WTC11 (cell line): ENCODE data around the gene DHRSX. TPM values are rescaled to one million over a fixed set of nuclear protein-coding genes. Genes with fewer than 3 reads are reported as not detected.
"Not testable (repeated sequence)": the region's sequence is repeated elsewhere in the genome, so short reads cannot be mapped to it uniquely, and the experiment has no call there.

ENCODE experiments used
- ATAC-seq: fragments of 200-7000 bp; cut with Tn5 transposase; 2 replicates; pipeline ENCODE4 v1.10.0; 2021; ENCODE audit warnings: mild to moderate bottlenecking, moderate library complexity
- CTCF ChIA-PET: fragments of 300-600 bp; sonication (Branson Sonifier 250); formaldehyde crosslinking; loops from one replicate; lab custom pipeline; 2021; ENCODE audit warnings: antibody characterized with exemption; lab: Charles Lee
- POLR2A ChIA-PET: fragments of 350-600 bp; sonication (Branson Sonifier 250); formaldehyde crosslinking; loops from one replicate; lab custom pipeline; 2021; ENCODE audit warnings: antibody characterized with exemption; lab: Charles Lee
- DNase-seq: peaks from one replicate; pipeline ENCODE4 v3.0.0; 2021; ENCODE audit warnings: low spot score
- H3K27ac Mint-ChIP-seq: 2 replicates; pipeline ENCODE4 v1.8.0; 2021; ENCODE audit warnings: mixed read lengths
- H3K27me3 Mint-ChIP-seq: 2 replicates; pipeline ENCODE4 v1.8.0; 2021; ENCODE audit warnings: low read depth, mild to moderate bottlenecking, moderate library complexity, mixed read lengths
- H3K36me3 Mint-ChIP-seq: 2 replicates; pipeline ENCODE4 v1.8.0; 2021; ENCODE audit warnings: mixed read lengths
- H3K4me1 Mint-ChIP-seq: 2 replicates; pipeline ENCODE4 v1.8.0; 2022; ENCODE audit warnings: mixed read lengths
- H3K4me3 Mint-ChIP-seq: 2 replicates; pipeline ENCODE4 v1.8.0; 2021; ENCODE audit warnings: mild to moderate bottlenecking, moderate library complexity, mixed read lengths
- H3K9me3 Mint-ChIP-seq: 2 replicates; pipeline ENCODE4 v1.8.0; 2021; ENCODE audit warnings: mixed read lengths
- ATF1 ChIP-seq: sonication (generic); formaldehyde crosslinking; IDR thresholded peaks from 2 replicates; pipeline ENCODE4 v1.8.1; 2023; ENCODE audit warnings: mild to moderate bottlenecking, moderate library complexity, missing genetic modification reagents
- CBFB ChIP-seq: sonication (generic); formaldehyde crosslinking; IDR thresholded peaks from 2 replicates; pipeline ENCODE4 v1.8.1; 2022; ENCODE audit warnings: mild to moderate bottlenecking, low read depth, missing genetic modification reagents
- CREB1 ChIP-seq: sonication (generic); formaldehyde crosslinking; IDR thresholded peaks from 2 replicates; pipeline ENCODE4 v1.8.0; 2023; ENCODE audit warnings: mild to moderate bottlenecking, missing genetic modification reagents
- ELF4 ChIP-seq: sonication (generic); formaldehyde crosslinking; IDR thresholded peaks from 2 replicates; pipeline ENCODE4 v1.8.1; 2022; ENCODE audit warnings: low read depth, mild to moderate bottlenecking, moderate library complexity, missing genetic modification reagents
- MYBL2 ChIP-seq: sonication (generic); formaldehyde crosslinking; IDR thresholded peaks from 2 replicates; pipeline ENCODE4 v1.8.1; 2023; ENCODE audit warnings: mild to moderate bottlenecking, moderate library complexity, missing genetic modification reagents
- SMAD3 ChIP-seq: sonication (generic); formaldehyde crosslinking; IDR thresholded peaks from 2 replicates; pipeline ENCODE4 v1.8.0; 2022; ENCODE audit warnings: missing genetic modification reagents, mild to moderate bottlenecking, borderline replicate concordance
- ZNF138 ChIP-seq: sonication (generic); formaldehyde crosslinking; conservative IDR thresholded peaks from 2 replicates; pipeline ENCODE4 v1.8.1; 2022; ENCODE audit warnings: mild to moderate bottlenecking, moderate library complexity, missing genetic modification reagents
- ZNF263 ChIP-seq: sonication (generic); formaldehyde crosslinking; IDR thresholded peaks from 2 replicates; pipeline ENCODE4 v1.8.1; 2022; ENCODE audit warnings: low read depth, mild to moderate bottlenecking, moderate library complexity, missing genetic modification reagents
- ZNF396 ChIP-seq: fragments of 250-450 bp; sonication (Bioruptor Pico); IDR thresholded peaks from 2 replicates; pipeline ENCODE4 v1.8.0; 2021; ENCODE audit warnings: mild to moderate bottlenecking, moderate library complexity, borderline replicate concordance
- ZNF416 ChIP-seq: fragments of 250-450 bp; sonication (Bioruptor Pico); IDR thresholded peaks from 2 replicates; pipeline ENCODE4 v1.9.0; 2021; ENCODE audit warnings: mild to moderate bottlenecking, inconsistent platforms
- total RNA-seq: library from RNA; stranded (reverse); gene quantifications from 3 replicates; pipeline ENCODE4 v1.2.3, GENCODE V29; 2021
- TF ChIP-seq, protein P1 (sequence below): sonication (generic); formaldehyde crosslinking; IDR thresholded peaks from 2 replicates; pipeline ENCODE4 v1.8.0; 2022; ENCODE audit warnings: mild to moderate bottlenecking, missing genetic modification reagents
- TF ChIP-seq, protein P2 (sequence below): fragments of 250-450 bp; sonication (Bioruptor Pico); IDR thresholded peaks from 2 replicates; pipeline ENCODE4 v1.9.0; 2021; ENCODE audit warnings: mild to moderate bottlenecking
- TF ChIP-seq, protein P3 (sequence below): sonication (generic); formaldehyde crosslinking; IDR thresholded peaks from 2 replicates; pipeline ENCODE4 v1.8.1; 2023; ENCODE audit warnings: mild to moderate bottlenecking, missing genetic modification reagents, moderate library complexity
- TF ChIP-seq, protein P4 (sequence below): sonication (generic); formaldehyde crosslinking; IDR thresholded peaks from 2 replicates; pipeline ENCODE4 v1.8.0; 2022; ENCODE audit warnings: mild to moderate bottlenecking, missing genetic modification reagents
- TF ChIP-seq, protein P5 (sequence below): sonication (generic); formaldehyde crosslinking; IDR thresholded peaks from 2 replicates; pipeline ENCODE4 v1.8.1; 2023; ENCODE audit warnings: mild to moderate bottlenecking, missing genetic modification reagents
- TF ChIP-seq, protein P6 (sequence below): sonication (generic); formaldehyde crosslinking; IDR thresholded peaks from 2 replicates; pipeline ENCODE4 v1.8.1; 2022; ENCODE audit warnings: low read depth, missing genetic modification reagents, borderline replicate concordance
- TF ChIP-seq, protein P7 (sequence below): sonication (generic); formaldehyde crosslinking; IDR thresholded peaks from 2 replicates; pipeline ENCODE4 v1.8.0; 2022; ENCODE audit warnings: mild to moderate bottlenecking, missing genetic modification reagents

Gene DHRSX
- total RNA-seq, 1 experiment from 2014 or later = 28.2 TPM

DNA sequence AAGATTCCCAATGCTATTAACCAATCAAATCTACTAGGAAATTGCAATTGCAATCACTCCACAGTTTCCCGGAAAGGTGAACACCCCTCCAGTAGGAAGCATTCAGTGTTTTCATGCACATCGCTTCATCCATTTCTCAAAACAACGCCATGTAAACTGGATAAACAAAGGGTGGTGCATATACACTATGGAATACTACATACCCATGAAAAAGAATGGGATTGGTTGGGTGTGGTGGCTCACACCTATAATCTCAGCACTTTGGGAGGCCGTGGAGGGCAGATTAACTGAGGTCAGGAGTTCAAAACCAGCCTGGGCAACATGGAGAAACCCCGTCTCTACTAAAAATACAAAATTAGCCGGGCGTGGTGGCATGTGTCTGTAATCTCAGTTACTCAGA is 29.1 kb downstream of the DHRSX start:
- Mint-ChIP-seq H3K4me1 (peaks cover 8% of the 10 kb centered on the region), H3K27me3 (peaks cover 2% of the 10 kb centered on the region; the same call in 1 of the 2 replicates), H3K36me3 (peaks cover 32% of the 10 kb centered on the region), H3K4me3 (no peak overlapping the region), H3K9me3 (peaks cover 40% of the 10 kb centered on the region), H3K27ac (no peak overlapping the region)
- ATAC-seq = no peak
- ChIA-PET CTCF (no interaction called here), POLR2A (no interaction called here)
- TF ChIP-seq, protein P1, sequence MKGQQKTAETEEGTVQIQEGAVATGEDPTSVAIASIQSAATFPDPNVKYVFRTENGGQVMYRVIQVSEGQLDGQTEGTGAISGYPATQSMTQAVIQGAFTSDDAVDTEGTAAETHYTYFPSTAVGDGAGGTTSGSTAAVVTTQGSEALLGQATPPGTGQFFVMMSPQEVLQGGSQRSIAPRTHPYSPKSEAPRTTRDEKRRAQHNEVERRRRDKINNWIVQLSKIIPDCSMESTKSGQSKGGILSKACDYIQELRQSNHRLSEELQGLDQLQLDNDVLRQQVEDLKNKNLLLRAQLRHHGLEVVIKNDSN (CRISPR knock-in tag) = no peak
- TF ChIP-seq, protein P2, sequence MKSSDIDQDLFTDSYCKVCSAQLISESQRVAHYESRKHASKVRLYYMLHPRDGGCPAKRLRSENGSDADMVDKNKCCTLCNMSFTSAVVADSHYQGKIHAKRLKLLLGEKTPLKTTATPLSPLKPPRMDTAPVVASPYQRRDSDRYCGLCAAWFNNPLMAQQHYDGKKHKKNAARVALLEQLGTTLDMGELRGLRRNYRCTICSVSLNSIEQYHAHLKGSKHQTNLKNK = no peak
- TF ChIP-seq MYBL2 (CRISPR knock-in tag) (no peak), ZNF416 (CRISPR knock-in tag) (no peak), SMAD3 (CRISPR knock-in tag) (no peak), ZNF138 (CRISPR knock-in tag) (no peak), CREB1 (CRISPR knock-in tag) (no peak), ELF4 (CRISPR knock-in tag) (no peak)
- TF ChIP-seq, protein P3, sequence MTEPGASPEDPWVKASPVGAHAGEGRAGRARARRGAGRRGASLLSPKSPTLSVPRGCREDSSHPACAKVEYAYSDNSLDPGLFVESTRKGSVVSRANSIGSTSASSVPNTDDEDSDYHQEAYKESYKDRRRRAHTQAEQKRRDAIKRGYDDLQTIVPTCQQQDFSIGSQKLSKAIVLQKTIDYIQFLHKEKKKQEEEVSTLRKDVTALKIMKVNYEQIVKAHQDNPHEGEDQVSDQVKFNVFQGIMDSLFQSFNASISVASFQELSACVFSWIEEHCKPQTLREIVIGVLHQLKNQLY (CRISPR knock-in tag) = no peak
- TF ChIP-seq, protein P4, sequence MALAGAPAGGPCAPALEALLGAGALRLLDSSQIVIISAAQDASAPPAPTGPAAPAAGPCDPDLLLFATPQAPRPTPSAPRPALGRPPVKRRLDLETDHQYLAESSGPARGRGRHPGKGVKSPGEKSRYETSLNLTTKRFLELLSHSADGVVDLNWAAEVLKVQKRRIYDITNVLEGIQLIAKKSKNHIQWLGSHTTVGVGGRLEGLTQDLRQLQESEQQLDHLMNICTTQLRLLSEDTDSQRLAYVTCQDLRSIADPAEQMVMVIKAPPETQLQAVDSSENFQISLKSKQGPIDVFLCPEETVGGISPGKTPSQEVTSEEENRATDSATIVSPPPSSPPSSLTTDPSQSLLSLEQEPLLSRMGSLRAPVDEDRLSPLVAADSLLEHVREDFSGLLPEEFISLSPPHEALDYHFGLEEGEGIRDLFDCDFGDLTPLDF = no peak
- TF ChIP-seq, protein P5, sequence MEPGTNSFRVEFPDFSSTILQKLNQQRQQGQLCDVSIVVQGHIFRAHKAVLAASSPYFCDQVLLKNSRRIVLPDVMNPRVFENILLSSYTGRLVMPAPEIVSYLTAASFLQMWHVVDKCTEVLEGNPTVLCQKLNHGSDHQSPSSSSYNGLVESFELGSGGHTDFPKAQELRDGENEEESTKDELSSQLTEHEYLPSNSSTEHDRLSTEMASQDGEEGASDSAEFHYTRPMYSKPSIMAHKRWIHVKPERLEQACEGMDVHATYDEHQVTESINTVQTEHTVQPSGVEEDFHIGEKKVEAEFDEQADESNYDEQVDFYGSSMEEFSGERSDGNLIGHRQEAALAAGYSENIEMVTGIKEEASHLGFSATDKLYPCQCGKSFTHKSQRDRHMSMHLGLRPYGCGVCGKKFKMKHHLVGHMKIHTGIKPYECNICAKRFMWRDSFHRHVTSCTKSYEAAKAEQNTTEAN (CRISPR knock-in tag) = no peak
- no peak for DNase-seq

DNA sequence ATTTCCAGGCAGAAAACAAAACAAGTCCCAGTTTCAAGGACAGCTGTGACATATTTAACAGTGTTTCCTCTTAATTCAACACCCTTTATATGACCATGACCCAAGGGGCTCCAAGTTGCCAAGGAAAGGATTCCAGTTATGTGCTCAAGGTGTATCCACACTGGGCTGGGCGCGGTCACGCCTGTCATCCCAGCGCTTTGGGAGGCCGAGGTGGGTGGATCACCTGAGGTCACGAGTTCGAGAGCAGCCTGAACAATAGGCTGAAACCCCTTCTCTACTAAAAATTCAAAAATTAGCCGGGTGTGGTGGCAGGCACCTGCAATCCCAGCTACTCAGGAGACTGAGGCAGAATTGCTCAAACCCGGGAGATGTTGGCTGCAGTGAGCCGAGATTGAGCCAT is 29.6 kb downstream of the DHRSX start:
- DNase-seq, H3K4me3 Mint-ChIP-seq, CTCF ChIA-PET, H3K27ac Mint-ChIP-seq, H3K4me1 Mint-ChIP-seq, POLR2A ChIA-PET, H3K27me3 Mint-ChIP-seq, ATAC-seq: not testable (repeated sequence)
- peaks cover 44% of the 10 kb centered on the region for H3K9me3 Mint-ChIP-seq
- peaks cover 37% of the 10 kb centered on the region for H3K36me3 Mint-ChIP-seq

DNA sequence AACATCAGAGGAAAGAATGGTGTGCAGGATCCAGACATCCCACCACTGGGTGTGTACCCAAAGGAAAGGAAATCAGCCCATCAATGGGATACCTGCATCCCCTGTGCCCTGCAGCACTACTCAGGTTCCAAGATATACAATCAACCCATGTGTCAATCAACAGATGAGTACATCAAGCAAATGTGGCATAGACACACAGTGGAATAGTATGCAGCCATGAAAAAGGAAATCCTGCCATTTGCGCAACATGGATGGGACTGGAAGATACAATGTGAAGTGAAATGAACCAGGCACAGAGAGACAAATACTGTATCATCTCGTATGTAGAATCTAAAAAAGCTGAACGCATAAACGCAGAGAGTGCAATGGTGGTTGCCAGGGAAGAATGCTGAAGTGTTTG is 30.9 kb downstream of the DHRSX start:
- H3K27ac Mint-ChIP-seq, POLR2A ChIA-PET, DNase-seq, CTCF ChIA-PET, H3K27me3 Mint-ChIP-seq, ATAC-seq, H3K4me3 Mint-ChIP-seq, H3K4me1 Mint-ChIP-seq: not testable (repeated sequence)
- peaks cover 50% of the 10 kb centered on the region for H3K36me3 Mint-ChIP-seq
- peaks cover 48% of the 10 kb centered on the region for H3K9me3 Mint-ChIP-seq

DNA sequence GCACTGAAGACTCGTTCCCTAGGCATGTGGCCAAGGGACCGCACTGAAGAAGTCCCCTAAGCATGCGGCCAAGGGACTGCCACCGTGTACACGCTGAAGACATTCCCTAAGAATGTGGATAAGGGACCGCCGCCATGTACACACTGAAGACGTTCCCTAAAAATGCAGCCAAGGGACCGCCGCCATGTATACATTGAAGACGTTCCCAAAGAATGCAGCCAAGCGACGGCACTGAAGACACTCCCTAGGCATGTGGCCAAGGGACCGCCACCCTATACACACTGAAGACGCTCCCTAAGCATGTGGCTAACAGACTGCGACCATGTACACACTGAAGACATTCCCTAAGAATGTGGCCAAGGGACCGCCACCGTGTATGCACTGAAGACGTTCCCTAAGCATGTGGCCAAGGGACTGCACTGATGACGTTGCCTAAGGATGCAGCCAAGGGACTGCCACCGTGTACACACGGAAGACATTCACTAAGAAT is 31.5 kb downstream of the DHRSX start:
- no peak for ATAC-seq
- no peak overlapping the region for H3K4me3 Mint-ChIP-seq
- ChIA-PET CTCF (no interaction called here), POLR2A (no interaction called here)
- no peak for DNase-seq
- peaks cover 48% of the 10 kb centered on the region for H3K9me3 Mint-ChIP-seq
- no peak overlapping the region for H3K27ac Mint-ChIP-seq
- H3K36me3 Mint-ChIP-seq = peaks cover 56% of the 10 kb centered on the region
- H3K4me1 Mint-ChIP-seq = peaks cover 4% of the 10 kb centered on the region
- H3K27me3 Mint-ChIP-seq = peaks cover 2% of the 10 kb centered on the region; the same call in 1 of the 2 replicates
- TF ChIP-seq, protein P6, sequence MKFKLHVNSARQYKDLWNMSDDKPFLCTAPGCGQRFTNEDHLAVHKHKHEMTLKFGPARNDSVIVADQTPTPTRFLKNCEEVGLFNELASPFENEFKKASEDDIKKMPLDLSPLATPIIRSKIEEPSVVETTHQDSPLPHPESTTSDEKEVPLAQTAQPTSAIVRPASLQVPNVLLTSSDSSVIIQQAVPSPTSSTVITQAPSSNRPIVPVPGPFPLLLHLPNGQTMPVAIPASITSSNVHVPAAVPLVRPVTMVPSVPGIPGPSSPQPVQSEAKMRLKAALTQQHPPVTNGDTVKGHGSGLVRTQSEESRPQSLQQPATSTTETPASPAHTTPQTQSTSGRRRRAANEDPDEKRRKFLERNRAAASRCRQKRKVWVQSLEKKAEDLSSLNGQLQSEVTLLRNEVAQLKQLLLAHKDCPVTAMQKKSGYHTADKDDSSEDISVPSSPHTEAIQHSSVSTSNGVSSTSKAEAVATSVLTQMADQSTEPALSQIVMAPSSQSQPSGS = no peak
- TF ChIP-seq ZNF396 = no peak
- TF ChIP-seq, protein P2 = no peak
- TF ChIP-seq, protein P5 (CRISPR knock-in tag) = no peak
- TF ChIP-seq, protein P3 (CRISPR knock-in tag) = no peak
- TF ChIP-seq, protein P7, sequence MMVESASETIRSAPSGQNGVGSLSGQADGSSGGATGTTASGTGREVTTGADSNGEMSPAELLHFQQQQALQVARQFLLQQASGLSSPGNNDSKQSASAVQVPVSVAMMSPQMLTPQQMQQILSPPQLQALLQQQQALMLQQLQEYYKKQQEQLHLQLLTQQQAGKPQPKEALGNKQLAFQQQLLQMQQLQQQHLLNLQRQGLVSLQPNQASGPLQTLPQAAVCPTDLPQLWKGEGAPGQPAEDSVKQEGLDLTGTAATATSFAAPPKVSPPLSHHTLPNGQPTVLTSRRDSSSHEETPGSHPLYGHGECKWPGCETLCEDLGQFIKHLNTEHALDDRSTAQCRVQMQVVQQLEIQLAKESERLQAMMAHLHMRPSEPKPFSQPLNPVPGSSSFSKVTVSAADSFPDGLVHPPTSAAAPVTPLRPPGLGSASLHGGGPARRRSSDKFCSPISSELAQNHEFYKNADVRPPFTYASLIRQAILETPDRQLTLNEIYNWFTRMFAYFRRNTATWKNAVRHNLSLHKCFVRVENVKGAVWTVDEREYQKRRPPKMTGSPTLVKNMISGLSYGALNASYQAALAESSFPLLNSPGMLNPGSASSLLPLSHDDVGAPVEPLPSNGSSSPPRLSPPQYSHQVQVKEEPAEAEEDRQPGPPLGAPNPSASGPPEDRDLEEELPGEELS = no peak
- no peak for TF ChIP-seq CBFB
- no peak for TF ChIP-seq ZNF263 (CRISPR knock-in tag)
- TF ChIP-seq ATF1 = no peak
